ENCODE data around the gene LLCFC1. TPM values are rescaled to one million over a fixed set of nuclear protein-coding genes. Genes with fewer than 3 reads are reported as not detected.

The LLCFC1 gene
- total and polyA plus RNA-seq, 4 donors = not detected

DNA sequence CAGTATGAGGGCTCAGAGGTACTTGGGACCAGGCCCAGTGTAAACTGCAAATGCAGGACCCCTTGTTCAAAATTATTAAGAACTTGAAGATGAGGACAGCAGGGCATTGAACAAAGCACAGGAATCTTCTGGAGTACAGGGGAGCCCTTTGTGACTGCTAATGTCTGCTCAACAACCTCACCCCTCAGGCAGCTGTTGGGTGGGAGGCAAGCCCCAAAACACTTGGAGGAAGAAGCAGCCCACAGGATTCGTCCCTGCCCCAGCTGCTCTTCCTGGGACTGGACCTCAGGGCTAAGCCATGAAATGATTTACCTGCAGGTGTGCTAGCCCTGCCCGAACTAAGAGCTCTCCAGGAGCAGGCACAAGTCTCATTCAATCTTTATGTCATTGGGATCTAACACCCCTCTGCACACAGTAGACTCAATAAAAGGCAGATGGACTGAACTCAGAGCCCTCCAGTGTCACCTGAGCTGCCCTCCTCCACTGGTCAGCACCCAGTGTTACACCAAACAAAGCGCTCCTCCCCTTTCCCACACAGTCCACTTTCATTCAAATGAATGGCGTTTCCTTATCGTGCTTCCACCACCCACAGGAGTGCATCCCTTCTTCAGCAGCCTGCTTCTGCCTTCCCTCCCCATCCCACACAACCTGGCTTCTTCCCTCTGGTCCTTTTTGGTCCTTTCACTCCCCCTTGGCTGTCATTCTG lies 6.7 kb upstream of the LLCFC1 start:
- Histone ChIP-seq H3K4me3 (ENCODE audit: low read depth in 1 of 3, low read length in 3 of 3) (no peak overlapping the region), H3K9ac (ENCODE audit: low read depth in 1 of 2, low read length in 2 of 2) (no peak overlapping the region), H3K36me3 (ENCODE audit: control insufficient read depth in 4 of 4, insufficient read depth in 3 of 4, low read depth in 1 of 4, low read length in 3 of 4) (no peaks in the 10 kb centered on the region), H3K27ac (ENCODE audit: low read depth in 1 of 2, low read length in 2 of 2) (no peak overlapping the region), H3K9me3 (ENCODE audit: control insufficient read depth in 4 of 4, low read length in 3 of 4) (no peaks in the 10 kb centered on the region), H3K4me1 (ENCODE audit: control insufficient read depth in 4 of 4, insufficient read depth in 4 of 4, low read length in 3 of 4) (no peaks in the 10 kb centered on the region), H3K27me3 (ENCODE audit: control insufficient read depth in 4 of 4, insufficient read depth in 4 of 4, low read length in 3 of 4) (no peaks in the 10 kb centered on the region)
- WGBS = 65% methylated on average over 5 of the region's 5 CpGs
- no peak for TF ChIP-seq HNF4G (IDR thresholded peaks at IDR 0.05)
- no peak for DNase-seq (ENCODE audit: low spot score)

DNA sequence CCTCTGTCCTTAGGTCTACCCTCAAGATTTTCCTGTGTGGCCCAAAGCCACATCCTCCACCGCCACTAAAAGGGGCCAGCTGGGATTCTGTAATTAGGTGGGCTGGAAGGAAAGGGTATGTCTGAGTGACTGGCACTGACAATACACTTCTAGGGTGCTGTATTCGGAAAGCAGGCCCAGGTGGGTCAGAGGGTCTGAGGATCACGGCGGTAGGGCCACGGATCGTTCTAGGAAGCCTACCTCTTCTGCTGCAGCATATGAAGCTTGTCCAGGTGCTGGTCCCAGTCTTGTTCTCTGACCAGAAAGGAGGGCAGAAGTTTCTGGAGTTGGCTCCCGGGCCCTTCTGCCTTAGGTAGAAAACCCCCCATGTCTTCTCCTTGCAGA lies 6.2 kb upstream of the LLCFC1 start:
- no peak overlapping the region for H3K4me3 ChIP-seq (ENCODE audit: low read depth in 1 of 3, low read length in 3 of 3)
- H3K9me3 ChIP-seq (ENCODE audit: control insufficient read depth in 4 of 4, low read length in 3 of 4) = no peaks in the 10 kb centered on the region
- no peaks in the 10 kb centered on the region for H3K27me3 ChIP-seq (ENCODE audit: control insufficient read depth in 4 of 4, insufficient read depth in 4 of 4, low read length in 3 of 4)
- H3K9ac ChIP-seq (ENCODE audit: low read depth in 1 of 2, low read length in 2 of 2) = no peak overlapping the region
- WGBS = 88% methylated on average over 7 of the region's 7 CpGs
- H3K36me3 ChIP-seq (ENCODE audit: control insufficient read depth in 4 of 4, insufficient read depth in 3 of 4, low read depth in 1 of 4, low read length in 3 of 4) = no peaks in the 10 kb centered on the region
- DNase-seq (ENCODE audit: low spot score) = no peak
- no peaks in the 10 kb centered on the region for H3K4me1 ChIP-seq (ENCODE audit: control insufficient read depth in 4 of 4, insufficient read depth in 4 of 4, low read length in 3 of 4)
- H3K27ac ChIP-seq (ENCODE audit: low read depth in 1 of 2, low read length in 2 of 2) = no peak overlapping the region
- no peak for TF ChIP-seq NR2F2 (IDR thresholded peaks at IDR 0.05)
- no peak for TF ChIP-seq HNF4A (conservative IDR thresholded peaks at IDR 0.05)
- no peak for TF ChIP-seq SP1 (IDR thresholded peaks at IDR 0.05)
- no peak for TF ChIP-seq GABPA (IDR thresholded peaks at IDR 0.05 in 1 of 2, conservative IDR thresholded peaks at IDR 0.05 in 1 of 2)
- TF ChIP-seq JUND (IDR thresholded peaks at IDR 0.05) = no peak
- no peak for TF ChIP-seq TAF1 (conservative IDR thresholded peaks at IDR 0.05)
- TF ChIP-seq, protein P1, sequence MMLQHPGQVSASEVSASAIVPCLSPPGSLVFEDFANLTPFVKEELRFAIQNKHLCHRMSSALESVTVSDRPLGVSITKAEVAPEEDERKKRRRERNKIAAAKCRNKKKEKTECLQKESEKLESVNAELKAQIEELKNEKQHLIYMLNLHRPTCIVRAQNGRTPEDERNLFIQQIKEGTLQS (IDR thresholded peaks at IDR 0.05) = no peak

DNA sequence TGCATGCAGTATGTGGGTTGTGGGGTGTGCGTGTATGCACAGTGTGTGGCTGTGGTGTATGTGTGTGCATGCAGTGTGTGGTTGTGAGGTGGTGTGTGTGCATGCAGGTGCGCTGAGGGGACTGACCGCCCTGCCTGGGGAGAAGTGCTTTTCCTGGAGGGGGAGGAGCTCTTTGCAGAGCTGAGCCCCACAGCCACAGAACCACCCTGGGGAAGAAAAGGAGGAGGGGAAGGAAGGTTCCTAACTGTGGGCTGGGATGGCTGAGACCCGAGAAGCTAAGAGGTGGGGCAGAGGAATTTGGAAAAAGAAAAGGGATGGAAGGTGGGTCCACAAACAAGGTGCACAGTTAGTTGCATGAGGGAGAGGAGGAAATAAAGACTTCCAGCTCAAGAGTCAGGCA lies 5.7 kb upstream of the LLCFC1 start, which contains the start of gene TRPV5:
TSS of gene TRPV5 (minus strand) at position 123 of the 400 bp plus-strand sequence. CDS start 287 bp downstream, outside the sequence.
- Histone ChIP-seq H3K9ac (ENCODE audit: low read depth in 1 of 2, low read length in 2 of 2) (no peak within 1 kb of the TSS), H3K27ac (ENCODE audit: low read depth in 1 of 2, low read length in 2 of 2) (no peak within 1 kb of the TSS), H3K9me3 (ENCODE audit: control insufficient read depth in 4 of 4, low read length in 3 of 4) (no peaks in the 10 kb centered on the region), H3K27me3 (ENCODE audit: control insufficient read depth in 4 of 4, insufficient read depth in 4 of 4, low read length in 3 of 4) (no peaks in the 10 kb centered on the region), H3K4me1 (ENCODE audit: control insufficient read depth in 4 of 4, insufficient read depth in 4 of 4, low read length in 3 of 4) (no peaks in the 10 kb centered on the region), H3K4me3 (ENCODE audit: low read depth in 1 of 3, low read length in 3 of 3) (no peak within 1 kb of the TSS), H3K36me3 (ENCODE audit: control insufficient read depth in 4 of 4, insufficient read depth in 3 of 4, low read depth in 1 of 4, low read length in 3 of 4) (no peaks in the 10 kb centered on the region)
- no peak for DNase-seq (ENCODE audit: low spot score)
- TF ChIP-seq EGR1 (IDR thresholded peaks at IDR 0.05; ENCODE audit: low read depth in 2 of 2) = no peak
- no peak for TF ChIP-seq HNF4G (IDR thresholded peaks at IDR 0.05)
- no peak for TF ChIP-seq NR2F2 (IDR thresholded peaks at IDR 0.05)
- TF ChIP-seq, protein P2, sequence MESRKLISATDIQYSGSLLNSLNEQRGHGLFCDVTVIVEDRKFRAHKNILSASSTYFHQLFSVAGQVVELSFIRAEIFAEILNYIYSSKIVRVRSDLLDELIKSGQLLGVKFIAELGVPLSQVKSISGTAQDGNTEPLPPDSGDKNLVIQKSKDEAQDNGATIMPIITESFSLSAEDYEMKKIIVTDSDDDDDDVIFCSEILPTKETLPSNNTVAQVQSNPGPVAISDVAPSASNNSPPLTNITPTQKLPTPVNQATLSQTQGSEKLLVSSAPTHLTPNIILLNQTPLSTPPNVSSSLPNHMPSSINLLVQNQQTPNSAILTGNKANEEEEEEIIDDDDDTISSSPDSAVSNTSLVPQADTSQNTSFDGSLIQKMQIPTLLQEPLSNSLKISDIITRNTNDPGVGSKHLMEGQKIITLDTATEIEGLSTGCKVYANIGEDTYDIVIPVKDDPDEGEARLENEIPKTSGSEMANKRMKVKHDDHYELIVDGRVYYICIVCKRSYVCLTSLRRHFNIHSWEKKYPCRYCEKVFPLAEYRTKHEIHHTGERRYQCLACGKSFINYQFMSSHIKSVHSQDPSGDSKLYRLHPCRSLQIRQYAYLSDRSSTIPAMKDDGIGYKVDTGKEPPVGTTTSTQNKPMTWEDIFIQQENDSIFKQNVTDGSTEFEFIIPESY (IDR thresholded peaks at IDR 0.05) = no peak
- TF ChIP-seq HNF4A (conservative IDR thresholded peaks at IDR 0.05) = no peak
- TF ChIP-seq TAF1 (conservative IDR thresholded peaks at IDR 0.05) = no peak
- TF ChIP-seq, protein P3, sequence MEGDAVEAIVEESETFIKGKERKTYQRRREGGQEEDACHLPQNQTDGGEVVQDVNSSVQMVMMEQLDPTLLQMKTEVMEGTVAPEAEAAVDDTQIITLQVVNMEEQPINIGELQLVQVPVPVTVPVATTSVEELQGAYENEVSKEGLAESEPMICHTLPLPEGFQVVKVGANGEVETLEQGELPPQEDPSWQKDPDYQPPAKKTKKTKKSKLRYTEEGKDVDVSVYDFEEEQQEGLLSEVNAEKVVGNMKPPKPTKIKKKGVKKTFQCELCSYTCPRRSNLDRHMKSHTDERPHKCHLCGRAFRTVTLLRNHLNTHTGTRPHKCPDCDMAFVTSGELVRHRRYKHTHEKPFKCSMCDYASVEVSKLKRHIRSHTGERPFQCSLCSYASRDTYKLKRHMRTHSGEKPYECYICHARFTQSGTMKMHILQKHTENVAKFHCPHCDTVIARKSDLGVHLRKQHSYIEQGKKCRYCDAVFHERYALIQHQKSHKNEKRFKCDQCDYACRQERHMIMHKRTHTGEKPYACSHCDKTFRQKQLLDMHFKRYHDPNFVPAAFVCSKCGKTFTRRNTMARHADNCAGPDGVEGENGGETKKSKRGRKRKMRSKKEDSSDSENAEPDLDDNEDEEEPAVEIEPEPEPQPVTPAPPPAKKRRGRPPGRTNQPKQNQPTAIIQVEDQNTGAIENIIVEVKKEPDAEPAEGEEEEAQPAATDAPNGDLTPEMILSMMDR (IDR thresholded peaks at IDR 0.05; ENCODE audit: low read depth, low read length, missing input control) = no peak
- WGBS = 78% methylated on average over 4 of the region's 4 CpGs
